GM18517 (cell line): ENCODE results near the gene TCF12.

Source experiments
- ATAC-seq: cut with Tn5 transposase; IDR thresholded peaks from one replicate; pipeline ENCODE4 v1.9.1; 2021; ENCODE audit warnings: mild to moderate bottlenecking, moderate library complexity; ENCODE audit not compliant: unreplicated experiment

Gene TCF12

GRCh38 chr15:57285386-57285785 is 366.9 kb downstream of the TCF12 start:
- ATAC-seq = no peak

GRCh38 chr15:57286446-57287122 is 368.1 kb downstream of the TCF12 start:
- no peak for ATAC-seq

GRCh38 chr15:57287123-57287521 is 368.7 kb downstream of the TCF12 start:
- no peak for ATAC-seq

- no peak for ATAC-seq
These were observed 370.6 kb downstream of the TCF12 start for GRCh38 chr15:57288926-57289580.

- no peak for ATAC-seq
These were observed 371.7 kb downstream of the TCF12 start for GRCh38 chr15:57290187-57290586.

- ATAC-seq = no peak
These were observed 372.4 kb downstream of the TCF12 start for GRCh38 chr15:57290826-57291225.

GRCh38 chr15:57296473-57297162 is 378.2 kb downstream of the TCF12 start:
- no peak for ATAC-seq

- ATAC-seq = no peak
These were observed 378.7 kb downstream of the TCF12 start for GRCh38 chr15:57297163-57297593.

GRCh38 chr15:57297630-57298029 is 379.2 kb downstream of the TCF12 start:
- ATAC-seq = no peak

- no peak for ATAC-seq
These were observed 379.8 kb downstream of the TCF12 start for GRCh38 chr15:57298204-57298603.

GRCh38 chr15:57298843-57299550 is 380.6 kb downstream of the TCF12 start:
- ATAC-seq = no peak

GRCh38 chr15:57301307-57301706 is 382.9 kb downstream of the TCF12 start:
- no peak for ATAC-seq

- no peak for ATAC-seq
These were observed 384.3 kb downstream of the TCF12 start for GRCh38 chr15:57302640-57303257.

- no peak for ATAC-seq
These were observed 386.6 kb downstream of the TCF12 start for GRCh38 chr15:57305009-57305408.

GRCh38 chr15:57306161-57306943 is 387.9 kb downstream of the TCF12 start:
- ATAC-seq = peak; percentile 52

- ATAC-seq = no peak
These were observed 388.5 kb downstream of the TCF12 start for GRCh38 chr15:57306944-57307411.

- no peak for ATAC-seq
These were observed 389.2 kb downstream of the TCF12 start for GRCh38 chr15:57307527-57308169.

GRCh38 chr15:57308170-57308545 is 389.7 kb downstream of the TCF12 start:
- no peak for ATAC-seq
